Astrocyte of the cerebellum (primary cell): ENCODE results near the gene TBCE.

ENCODE experiments used
- DNase-seq: peaks from one replicate; pipeline ENCODE4 v3.0.0-alpha.2; 2011; ENCODE audit warnings: low read depth
- H3K4me3 ChIP-seq: 2 replicates; pipeline ENCODE4 v1.5.1; 2011; ENCODE audit warnings: mild to moderate bottlenecking, low read depth, low read length, moderate library complexity
- in situ Hi-C: cut with HindIII; loops from 2 replicates; pipeline ENCODE4 v1.10.0; 2017; ENCODE audit warnings: low sequenced_read_pairs
- TF ChIP-seq, protein P1 (sequence below): IDR thresholded peaks from 2 replicates; pipeline ENCODE4 v1.5.1; 2012; ENCODE audit warnings: low read length, low read depth, moderate library complexity, mild to moderate bottlenecking; ENCODE audit errors: missing control alignments

Gene TBCE

DNA sequence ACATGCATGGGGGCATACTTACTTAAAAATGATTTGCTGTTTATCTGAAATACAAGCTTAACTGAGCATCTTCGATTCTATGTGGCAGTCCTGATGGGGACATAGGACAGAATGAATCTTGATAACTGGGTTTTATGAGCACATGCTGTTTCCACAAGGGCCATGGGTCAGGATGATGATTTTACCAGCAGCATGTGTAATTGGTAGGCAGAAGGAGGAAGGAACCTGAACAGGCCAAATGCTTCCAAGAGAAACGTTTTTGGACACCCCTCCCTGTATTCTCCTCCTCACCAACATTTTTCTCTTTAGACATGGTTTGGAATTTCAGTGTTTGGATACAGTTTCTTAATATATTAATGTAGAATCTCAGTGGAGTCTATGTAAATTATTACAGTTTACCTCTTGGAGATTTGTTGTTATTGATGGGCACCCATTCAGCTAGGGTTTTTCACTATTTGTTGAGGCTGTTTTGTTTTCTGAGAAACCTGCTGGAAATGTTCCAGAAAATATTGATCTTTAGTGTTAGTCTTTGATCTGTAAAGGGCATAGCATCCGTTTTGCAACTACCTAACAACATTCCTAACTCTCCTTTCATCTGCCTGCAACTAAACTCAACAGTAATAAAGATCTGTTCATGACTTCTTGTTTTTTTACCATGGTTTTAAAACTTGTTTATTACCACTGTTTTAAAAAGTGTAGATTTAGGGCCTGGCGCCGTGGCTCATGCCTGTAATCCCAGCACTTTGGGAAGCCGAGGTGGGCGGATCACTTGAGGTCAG, 42.0 kb downstream of the TBCE start:
- no peak for DNase-seq
- H3K4me3 ChIP-seq: no peak overlapping the region
- TF ChIP-seq, protein P1, sequence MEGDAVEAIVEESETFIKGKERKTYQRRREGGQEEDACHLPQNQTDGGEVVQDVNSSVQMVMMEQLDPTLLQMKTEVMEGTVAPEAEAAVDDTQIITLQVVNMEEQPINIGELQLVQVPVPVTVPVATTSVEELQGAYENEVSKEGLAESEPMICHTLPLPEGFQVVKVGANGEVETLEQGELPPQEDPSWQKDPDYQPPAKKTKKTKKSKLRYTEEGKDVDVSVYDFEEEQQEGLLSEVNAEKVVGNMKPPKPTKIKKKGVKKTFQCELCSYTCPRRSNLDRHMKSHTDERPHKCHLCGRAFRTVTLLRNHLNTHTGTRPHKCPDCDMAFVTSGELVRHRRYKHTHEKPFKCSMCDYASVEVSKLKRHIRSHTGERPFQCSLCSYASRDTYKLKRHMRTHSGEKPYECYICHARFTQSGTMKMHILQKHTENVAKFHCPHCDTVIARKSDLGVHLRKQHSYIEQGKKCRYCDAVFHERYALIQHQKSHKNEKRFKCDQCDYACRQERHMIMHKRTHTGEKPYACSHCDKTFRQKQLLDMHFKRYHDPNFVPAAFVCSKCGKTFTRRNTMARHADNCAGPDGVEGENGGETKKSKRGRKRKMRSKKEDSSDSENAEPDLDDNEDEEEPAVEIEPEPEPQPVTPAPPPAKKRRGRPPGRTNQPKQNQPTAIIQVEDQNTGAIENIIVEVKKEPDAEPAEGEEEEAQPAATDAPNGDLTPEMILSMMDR: no peak
- in situ Hi-C loops: no loop called here

DNA sequence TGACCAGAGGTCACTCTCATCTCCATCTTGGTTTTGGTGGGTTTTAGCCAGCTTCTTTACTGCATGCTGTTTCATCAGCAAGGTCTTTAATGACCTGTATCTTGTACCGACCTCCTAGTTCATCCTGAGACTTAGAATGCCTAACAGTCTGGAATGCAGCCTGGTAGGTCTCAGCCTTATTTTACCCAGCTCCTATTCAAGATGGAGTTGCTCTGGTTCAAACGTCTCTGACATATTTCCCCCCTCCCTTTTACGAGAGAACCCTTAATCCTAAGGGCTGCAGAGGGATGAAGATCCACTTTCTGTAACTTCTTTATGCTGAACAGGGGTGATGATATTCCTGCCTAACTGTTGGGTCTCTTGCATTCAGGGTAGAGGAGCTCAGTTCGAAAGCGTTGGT, 43.2 kb downstream of the TBCE start:
- DNase-seq: no peak
- in situ Hi-C loops: no loop called here
- H3K4me3 ChIP-seq: no peak overlapping the region
- TF ChIP-seq, protein P1: no peak

DNA sequence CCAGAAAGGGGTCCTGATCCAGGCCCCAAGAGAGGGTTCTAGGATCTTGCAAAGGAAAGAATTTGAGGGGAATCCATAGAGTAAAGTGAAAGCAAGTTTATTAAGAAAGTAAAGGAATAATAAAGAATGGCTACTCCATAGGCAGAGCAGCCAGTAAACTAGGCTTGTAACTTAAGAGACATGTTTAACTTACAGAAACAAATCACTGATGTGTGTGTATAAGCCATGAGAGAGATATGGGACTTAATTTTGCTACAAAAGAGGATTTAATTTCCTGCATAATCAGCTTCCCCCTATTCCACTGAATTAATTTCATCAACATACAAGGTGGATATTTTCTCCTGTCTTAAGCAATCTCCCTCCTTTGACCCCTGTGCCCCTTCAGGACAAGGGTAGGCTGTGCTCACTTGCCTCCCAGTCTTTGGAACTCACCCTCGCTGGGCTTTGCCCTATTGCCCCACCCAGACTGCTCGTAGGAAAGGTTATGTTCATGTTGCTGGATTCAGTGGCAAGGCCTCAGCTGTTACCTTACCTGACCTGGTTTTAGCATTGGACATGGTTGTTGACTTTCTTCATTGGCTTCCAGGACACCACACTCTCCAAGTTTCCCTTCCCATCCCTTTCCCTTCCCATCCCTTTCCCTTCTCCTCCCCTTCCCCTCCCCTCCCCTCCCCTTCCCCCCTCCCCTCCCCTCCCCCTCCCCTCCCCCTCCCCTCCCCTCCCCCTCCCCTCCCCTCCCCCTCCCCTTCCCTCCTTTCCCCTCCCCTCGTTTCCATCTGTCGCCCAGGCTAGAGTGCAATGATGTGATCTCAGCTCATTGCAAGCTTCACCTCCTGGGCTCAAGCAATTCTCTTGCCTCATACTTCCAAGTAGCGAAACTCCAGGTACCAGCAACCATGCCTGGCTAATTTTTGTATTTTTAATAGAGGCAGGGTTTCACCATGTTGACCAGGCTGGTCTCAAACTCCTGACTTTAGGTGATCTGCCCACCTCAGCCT, 44.6 kb downstream of the TBCE start:
- in situ Hi-C loops: no loop called here
- TF ChIP-seq, protein P1: no peak
- H3K4me3 ChIP-seq: no peak overlapping the region
- no peak for DNase-seq

DNA sequence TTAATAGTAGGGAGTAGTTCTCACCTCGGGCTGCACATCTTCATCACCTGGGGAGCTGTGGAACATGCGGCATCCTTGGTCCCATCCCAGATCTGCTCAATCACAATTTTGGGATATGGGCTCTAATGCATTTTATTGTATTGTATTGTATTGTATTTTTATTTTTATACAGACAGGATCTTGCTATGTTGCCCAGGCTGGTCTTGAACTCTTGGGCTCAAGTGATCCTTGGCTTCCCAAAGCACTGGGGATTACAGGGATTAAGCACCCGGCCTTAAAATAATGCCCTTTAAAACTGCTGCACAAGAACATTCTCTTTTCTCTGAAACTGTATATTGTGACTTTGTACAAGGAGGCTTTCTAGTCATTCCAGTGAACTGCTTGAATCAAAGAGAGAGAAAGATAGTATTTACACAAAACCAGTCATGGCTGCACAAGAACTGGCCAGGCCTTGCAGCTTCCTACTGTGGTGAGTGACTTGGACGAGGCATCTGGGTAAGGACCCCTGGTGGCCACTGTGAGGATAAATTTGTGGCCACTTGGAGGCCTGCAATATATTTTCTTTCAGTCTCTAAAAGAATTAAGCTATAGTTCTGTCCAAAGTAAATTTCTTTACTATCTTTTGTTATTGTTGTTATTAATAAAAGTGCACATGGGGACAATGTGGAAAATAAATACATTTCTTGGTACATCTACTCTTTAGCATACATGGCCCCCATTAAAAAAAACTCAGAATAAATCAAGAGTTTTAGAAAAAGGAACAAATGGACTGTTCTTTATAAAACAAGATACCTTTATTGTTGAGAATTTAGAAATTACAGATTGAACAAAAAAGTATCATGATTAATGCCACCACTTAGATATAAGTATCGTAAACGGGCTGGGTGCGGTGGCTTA, 48.0 kb downstream of the TBCE start:
- no peak overlapping the region for H3K4me3 ChIP-seq
- in situ Hi-C loops: no loop called here
- TF ChIP-seq, protein P1: peak; percentile 78
- DNase-seq: peak; percentile 75

DNA sequence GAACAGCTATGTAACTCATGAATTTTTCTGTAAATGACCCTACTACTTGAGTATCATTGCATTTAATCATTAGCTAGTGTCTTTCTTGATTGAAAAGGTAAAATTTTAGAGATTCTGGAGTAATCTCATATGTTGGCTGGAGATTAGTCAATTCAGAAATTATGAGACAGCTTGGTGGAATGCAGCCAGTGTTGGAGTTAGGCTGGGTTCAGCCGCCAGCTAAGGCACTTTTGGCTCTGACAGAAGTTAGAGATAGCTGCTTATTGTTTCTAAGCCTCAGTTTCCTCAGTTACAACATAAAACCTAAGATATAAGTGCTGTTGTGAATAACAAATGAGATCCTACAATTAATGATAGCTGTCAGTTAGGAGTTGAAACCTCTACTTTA, 49.4 kb downstream of the TBCE start:
- no peak overlapping the region for H3K4me3 ChIP-seq
- in situ Hi-C loops: no loop called here
- TF ChIP-seq, protein P1: no peak
- DNase-seq: no peak
